IPS-15b (cell line): ENCODE results near the gene ARG1.

Source experiments
- H3K27me3 ChIP-seq: one replicate; pipeline ENCODE4 v1.6.1; 2013; ENCODE audit warnings: low read length; ENCODE audit not compliant: control insufficient read depth, insufficient read depth
- H3K36me3 ChIP-seq: one replicate; pipeline ENCODE4 v1.6.1; 2013; ENCODE audit warnings: low read length; ENCODE audit not compliant: control insufficient read depth, insufficient read depth
- H3K4me1 ChIP-seq: one replicate; pipeline ENCODE4 v1.6.1; 2013; ENCODE audit warnings: mild to moderate bottlenecking, low read length; ENCODE audit not compliant: control insufficient read depth, insufficient read depth
- H3K4me3 ChIP-seq: one replicate; pipeline ENCODE4 v1.5.1; 2013; ENCODE audit warnings: low read depth, low read length
- H3K9ac ChIP-seq: one replicate; pipeline ENCODE4 v1.6.1; 2013; ENCODE audit warnings: low read depth, mild to moderate bottlenecking, low read length
- H3K9me3 ChIP-seq: one replicate; pipeline ENCODE4 v1.6.1; 2013; ENCODE audit warnings: mild to moderate bottlenecking, low read length; ENCODE audit not compliant: control insufficient read depth, insufficient read depth

Gene ARG1

GRCh38 chr6:131552572-131552971, 20.5 kb upstream of the ARG1 start:
- Histone ChIP-seq H3K4me1 (no peaks in the 10 kb centered on the region), H3K4me3 (no peak overlapping the region), H3K36me3 (no peaks in the 10 kb centered on the region), H3K9ac (no peak overlapping the region), H3K9me3 (no peaks in the 10 kb centered on the region), H3K27me3 (no peaks in the 10 kb centered on the region)

- Histone ChIP-seq H3K27me3 (no peaks in the 10 kb centered on the region), H3K9me3 (no peaks in the 10 kb centered on the region), H3K9ac (no peak overlapping the region), H3K36me3 (no peaks in the 10 kb centered on the region), H3K4me3 (no peak overlapping the region), H3K4me1 (no peaks in the 10 kb centered on the region)
Measured at GRCh38 chr6:131555992-131556391, 17.0 kb upstream of the ARG1 start.

- no peak overlapping the region for H3K4me3 ChIP-seq
- H3K9me3 ChIP-seq, result no peaks in the 10 kb centered on the region
- H3K36me3 ChIP-seq, result no peaks in the 10 kb centered on the region
Measured at GRCh38 chr6:131558922-131559321, 14.1 kb upstream of the ARG1 start.

GRCh38 chr6:131561925-131562707, 10.9 kb upstream of the ARG1 start:
- H3K9me3 ChIP-seq, result no peaks in the 10 kb centered on the region
- H3K27me3 ChIP-seq, result no peaks in the 10 kb centered on the region
- no peaks in the 10 kb centered on the region for H3K4me1 ChIP-seq

More at GRCh38 chr6:131558922-131559321, 14.1 kb upstream of the ARG1 start:
- H3K9ac ChIP-seq, result no peak overlapping the region
- H3K4me1 ChIP-seq, result no peaks in the 10 kb centered on the region
- H3K27me3 ChIP-seq, result no peaks in the 10 kb centered on the region

GRCh38 chr6:131565056-131565455, 8.0 kb upstream of the ARG1 start:
- Histone ChIP-seq H3K4me3 (no peak overlapping the region), H3K36me3 (no peaks in the 10 kb centered on the region), H3K27me3 (no peaks in the 10 kb centered on the region), H3K4me1 (no peaks in the 10 kb centered on the region), H3K9me3 (no peaks in the 10 kb centered on the region), H3K9ac (no peak overlapping the region)

More at GRCh38 chr6:131561925-131562707, 10.9 kb upstream of the ARG1 start:
- Histone ChIP-seq H3K9ac (no peak overlapping the region), H3K36me3 (no peaks in the 10 kb centered on the region), H3K4me3 (no peak overlapping the region)

- no peak overlapping the region for H3K4me3 ChIP-seq
- no peaks in the 10 kb centered on the region for H3K4me1 ChIP-seq
- no peaks in the 10 kb centered on the region for H3K27me3 ChIP-seq
- H3K36me3 ChIP-seq, result no peaks in the 10 kb centered on the region
- H3K9me3 ChIP-seq, result no peaks in the 10 kb centered on the region
- no peak overlapping the region for H3K9ac ChIP-seq
Measured at GRCh38 chr6:131568726-131569125, 4.3 kb upstream of the ARG1 start.

- no peak overlapping the region for H3K9ac ChIP-seq
- H3K4me3 ChIP-seq, result no peak overlapping the region
- no peaks in the 10 kb centered on the region for H3K9me3 ChIP-seq
- no peaks in the 10 kb centered on the region for H3K36me3 ChIP-seq
- H3K4me1 ChIP-seq, result peaks cover 4% of the 10 kb centered on the region
- no peaks in the 10 kb centered on the region for H3K27me3 ChIP-seq
Measured at GRCh38 chr6:131574133-131574532, 1.1 kb downstream of the ARG1 start.

GRCh38 chr6:131574686-131575085, 1.7 kb downstream of the ARG1 start:
- H3K9ac ChIP-seq, result no peak overlapping the region

GRCh38 chr6:131575834-131576478, 2.9 kb downstream of the ARG1 start:
- no peak overlapping the region for H3K4me3 ChIP-seq
- peaks cover 4% of the 10 kb centered on the region for H3K4me1 ChIP-seq
- no peaks in the 10 kb centered on the region for H3K36me3 ChIP-seq
- no peaks in the 10 kb centered on the region for H3K9me3 ChIP-seq
- no peaks in the 10 kb centered on the region for H3K27me3 ChIP-seq
- H3K9ac ChIP-seq, result no peak overlapping the region

More at GRCh38 chr6:131574686-131575085, 1.7 kb downstream of the ARG1 start:
- Histone ChIP-seq H3K4me1 (peaks cover 4% of the 10 kb centered on the region), H3K9me3 (no peaks in the 10 kb centered on the region), H3K4me3 (no peak overlapping the region), H3K36me3 (no peaks in the 10 kb centered on the region), H3K27me3 (no peaks in the 10 kb centered on the region)

- H3K36me3 ChIP-seq, result no peaks in the 10 kb centered on the region
- no peaks in the 10 kb centered on the region for H3K9me3 ChIP-seq
- no peak overlapping the region for H3K4me3 ChIP-seq
- H3K9ac ChIP-seq, result no peak overlapping the region
- H3K27me3 ChIP-seq, result no peaks in the 10 kb centered on the region
- H3K4me1 ChIP-seq, result peaks cover 2% of the 10 kb centered on the region
Measured at GRCh38 chr6:131581523-131581922, 8.5 kb downstream of the ARG1 start.

GRCh38 chr6:131586543-131586942, 13.5 kb downstream of the ARG1 start:
- Histone ChIP-seq H3K36me3 (peaks cover 4% of the 10 kb centered on the region), H3K9ac (no peak overlapping the region), H3K27me3 (no peaks in the 10 kb centered on the region), H3K4me1 (no peaks in the 10 kb centered on the region), H3K4me3 (no peak overlapping the region), H3K9me3 (no peaks in the 10 kb centered on the region)

- Histone ChIP-seq H3K9me3 (no peaks in the 10 kb centered on the region), H3K36me3 (peaks cover 4% of the 10 kb centered on the region), H3K9ac (no peak overlapping the region), H3K27me3 (no peaks in the 10 kb centered on the region), H3K4me3 (no peak overlapping the region), H3K4me1 (no peaks in the 10 kb centered on the region)
Measured at GRCh38 chr6:131587909-131588308, 14.9 kb downstream of the ARG1 start.
